Anterior cingulate cortex (tissue), 58 donors: Measurements from ENCODE around the gene MEF2C.
A peak's percentile ranks its signal among the peaks of the same experiment; 100 is the strongest.

Experiments
- DNase-seq, 58 donors: peaks; one replicate each; lab custom pipeline; 2025; lab: John Stamatoyannopoulos, UW

The MEF2C gene

DNA sequence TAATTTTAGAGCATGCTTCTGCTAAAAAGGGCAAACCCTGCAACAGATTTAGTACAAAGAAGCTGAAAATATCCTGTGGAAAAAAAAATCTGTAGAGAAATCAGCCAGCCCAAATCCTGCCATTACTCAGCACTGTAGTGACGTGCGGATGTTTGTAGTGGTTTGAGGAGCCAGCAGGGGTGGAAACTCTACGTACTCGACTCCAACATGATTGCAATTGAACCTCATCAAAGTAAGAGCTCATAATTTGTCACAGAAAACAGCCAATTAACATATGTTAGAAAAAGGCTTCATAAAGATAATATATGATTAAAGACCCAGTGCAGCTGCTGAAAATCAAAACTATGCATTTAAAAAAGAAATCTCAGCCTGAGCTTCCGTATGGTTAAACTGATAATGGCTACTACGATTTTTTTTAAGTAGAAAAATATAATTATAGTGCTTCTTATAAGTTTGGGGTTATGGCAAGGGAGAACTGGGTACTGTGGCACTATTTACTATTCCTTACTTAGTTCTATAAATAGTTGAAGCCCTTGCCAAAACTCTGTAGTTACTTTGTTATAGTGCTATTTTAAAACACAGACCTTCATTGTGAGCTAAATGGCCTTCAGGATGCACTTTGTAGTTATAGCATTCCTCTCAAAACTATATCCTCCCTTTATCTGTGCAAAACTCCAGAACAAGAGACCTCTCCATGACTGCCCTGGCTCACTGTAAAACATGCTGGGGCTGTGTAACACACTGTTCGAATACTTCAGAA lies 49.4 kb downstream of the MEF2C start:
- peak in 16 of 58 donors; percentile 6 to 59 (median 28) for DNase-seq

DNA sequence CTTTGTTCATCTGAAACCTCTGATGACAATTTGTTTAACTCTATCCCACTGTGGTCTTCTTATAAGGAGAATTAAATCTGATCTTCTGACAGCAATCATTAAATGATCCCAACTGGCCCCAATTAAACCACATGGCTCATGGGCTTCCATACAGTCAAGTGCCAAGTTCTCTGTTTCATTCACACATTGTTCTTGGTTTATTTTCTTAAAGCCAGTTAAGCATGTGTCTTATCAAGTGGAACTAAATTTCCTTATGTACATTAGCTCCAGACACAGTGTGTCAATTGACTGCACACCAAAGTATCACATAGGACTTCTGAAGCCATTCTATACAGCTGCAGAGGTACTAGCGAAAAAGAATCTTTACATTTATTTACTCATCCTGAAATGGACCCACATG lies 51.2 kb downstream of the MEF2C start:
- DNase-seq: no peak

DNA sequence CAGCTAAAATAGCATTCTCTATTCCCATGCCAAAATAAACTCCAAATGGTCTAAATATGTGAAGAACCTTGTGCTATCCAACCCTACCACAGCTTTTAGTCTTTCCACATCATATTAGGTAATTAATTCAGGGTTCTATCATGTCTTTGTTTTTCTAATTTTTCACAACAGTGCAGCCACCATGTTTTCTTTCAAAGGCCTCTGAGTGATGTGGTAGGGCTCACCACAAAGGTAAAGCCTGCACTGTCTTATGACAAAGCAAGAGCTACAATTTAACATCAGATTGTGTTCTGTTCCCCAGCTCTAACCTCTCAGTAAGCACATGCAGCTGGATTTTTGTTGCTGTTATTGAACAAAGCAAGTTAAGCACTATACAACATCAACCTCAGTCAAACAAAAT lies 52.4 kb downstream of the MEF2C start:
- no peak for DNase-seq

DNA sequence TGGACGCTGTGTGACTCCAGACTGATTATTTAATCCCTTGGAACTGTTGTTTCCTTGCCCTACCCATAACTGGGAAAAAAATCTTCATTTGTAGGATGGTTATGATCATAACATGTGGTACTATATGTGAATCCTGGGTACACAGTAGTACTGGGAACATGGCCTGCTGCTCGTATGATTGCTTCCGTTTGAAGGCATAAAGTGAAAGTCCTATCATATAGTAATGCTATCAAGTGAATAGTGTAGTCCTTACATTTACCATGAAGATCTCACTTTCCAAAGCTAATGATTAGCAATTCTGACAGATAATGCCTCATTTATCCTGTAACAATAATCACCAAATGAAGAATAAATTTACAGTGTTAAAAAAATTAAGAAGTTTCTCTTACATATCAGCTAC lies 53.2 kb downstream of the MEF2C start:
- no peak for DNase-seq

DNA sequence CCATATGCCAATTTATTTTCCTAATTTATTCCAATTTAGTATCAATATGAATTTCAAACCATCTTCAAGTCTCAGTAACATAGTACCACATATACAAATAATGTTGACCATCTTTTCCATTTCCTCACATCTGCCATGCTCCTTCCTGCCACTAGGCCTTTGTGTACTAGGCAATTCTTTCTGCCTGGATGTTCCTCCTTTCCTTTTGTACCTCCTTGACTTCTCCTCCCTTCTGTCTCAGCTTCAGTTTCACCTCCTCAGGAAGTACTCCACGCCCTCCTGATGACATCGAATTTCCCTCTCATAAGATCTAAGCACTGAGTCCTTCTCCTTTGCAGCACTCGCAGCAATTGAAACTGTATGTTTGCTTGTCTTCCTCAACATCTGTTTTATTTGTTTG lies 53.9 kb downstream of the MEF2C start:
- peak in 2 of 58 donors; percentile 23 to 38 for DNase-seq

DNA sequence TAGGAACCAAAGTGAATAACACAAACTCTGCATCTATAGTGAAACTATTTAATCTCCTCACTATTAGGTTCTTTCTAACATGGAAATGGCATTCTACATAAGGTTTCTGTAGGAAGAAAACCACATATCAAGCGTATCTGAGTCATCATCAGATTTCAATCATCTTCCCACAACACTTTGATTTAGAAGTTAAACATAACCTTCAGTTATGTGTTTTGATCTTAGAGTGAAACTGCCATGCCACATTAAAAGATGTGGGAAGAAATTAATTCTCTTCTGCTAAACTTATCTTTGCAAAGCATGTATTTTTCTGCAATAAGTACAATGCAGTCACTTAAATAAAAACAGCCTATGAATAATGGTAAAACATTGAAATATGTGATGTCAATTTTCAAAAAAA lies 55.0 kb downstream of the MEF2C start:
- DNase-seq: no peak

DNA sequence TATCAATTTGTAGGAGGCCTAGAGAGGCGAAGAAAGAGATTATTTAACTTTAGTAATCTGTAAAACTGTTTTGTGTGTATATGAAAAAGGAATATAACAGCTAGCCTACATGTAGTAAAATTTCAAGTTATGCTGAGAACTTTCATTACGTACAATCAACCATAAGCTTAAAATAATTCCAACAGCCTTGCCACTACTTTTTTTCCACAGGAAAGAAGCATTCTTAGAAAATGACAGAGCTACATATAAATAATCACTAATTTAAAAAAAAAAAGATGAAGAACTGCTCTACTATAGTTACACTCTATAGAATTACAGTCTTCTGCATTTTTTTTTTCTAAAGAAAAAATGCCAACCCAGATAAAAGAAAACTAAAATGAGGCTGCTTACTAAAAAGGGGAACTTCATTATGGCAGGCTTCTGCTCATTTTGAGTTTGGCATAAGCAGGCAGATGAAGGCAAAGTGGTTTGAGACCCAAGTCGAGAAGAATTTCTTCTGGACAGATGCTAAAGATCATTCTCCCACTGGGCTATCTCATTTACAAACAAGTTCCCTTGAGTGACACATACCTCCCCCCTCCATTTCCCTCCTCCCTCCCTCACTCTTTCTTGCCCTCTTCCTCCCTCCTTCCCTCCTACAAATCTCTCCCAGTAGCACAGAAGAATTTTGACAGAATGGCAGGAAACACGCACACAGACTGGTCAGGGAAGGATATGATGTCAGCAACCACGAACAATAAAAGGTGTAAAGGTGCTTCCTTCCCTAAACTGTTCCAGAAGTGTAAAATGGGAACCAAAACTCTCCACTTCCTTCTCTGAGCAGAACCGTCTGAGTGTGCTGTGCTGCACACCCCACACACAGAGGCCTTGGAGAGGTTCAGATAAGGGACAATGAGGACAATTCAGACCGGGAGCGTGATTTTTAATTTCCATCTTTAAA lies 56.1 kb downstream of the MEF2C start:
- peak in 12 of 58 donors; percentile 13 to 67 (median 38) for DNase-seq

DNA sequence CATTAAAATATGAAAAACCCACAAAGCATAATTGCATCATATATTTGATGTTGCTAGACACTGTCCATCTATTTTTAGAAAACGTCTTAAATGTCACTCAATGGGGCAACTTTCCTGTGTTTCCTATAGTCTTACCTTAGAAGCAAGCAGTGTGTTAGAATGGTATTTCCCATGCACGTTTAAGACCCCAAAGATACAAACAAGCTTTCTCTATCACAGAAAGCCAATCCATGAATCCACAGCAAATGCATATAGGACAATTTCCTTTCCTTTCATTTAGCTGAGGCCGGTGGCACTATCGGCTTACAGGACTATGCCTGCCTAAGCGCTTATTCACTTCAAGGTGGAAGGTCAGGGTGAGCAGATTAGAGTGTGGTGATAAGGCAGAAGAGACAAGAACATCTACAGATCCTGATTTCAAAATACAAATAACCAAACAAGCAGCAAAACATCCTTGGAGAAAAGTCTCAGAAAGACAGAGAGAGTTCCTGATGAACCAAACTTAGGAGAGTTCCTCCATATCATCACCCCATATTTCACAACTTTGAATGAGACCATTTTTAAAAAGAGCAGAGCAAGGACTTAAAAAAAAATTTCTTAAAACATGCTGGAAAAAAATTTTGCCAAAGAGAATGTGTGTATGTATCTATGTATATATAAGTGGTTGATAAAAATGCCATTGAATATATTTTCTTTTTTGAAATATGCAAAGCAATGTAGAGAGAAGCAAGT lies 57.2 kb downstream of the MEF2C start:
- no peak for DNase-seq

DNA sequence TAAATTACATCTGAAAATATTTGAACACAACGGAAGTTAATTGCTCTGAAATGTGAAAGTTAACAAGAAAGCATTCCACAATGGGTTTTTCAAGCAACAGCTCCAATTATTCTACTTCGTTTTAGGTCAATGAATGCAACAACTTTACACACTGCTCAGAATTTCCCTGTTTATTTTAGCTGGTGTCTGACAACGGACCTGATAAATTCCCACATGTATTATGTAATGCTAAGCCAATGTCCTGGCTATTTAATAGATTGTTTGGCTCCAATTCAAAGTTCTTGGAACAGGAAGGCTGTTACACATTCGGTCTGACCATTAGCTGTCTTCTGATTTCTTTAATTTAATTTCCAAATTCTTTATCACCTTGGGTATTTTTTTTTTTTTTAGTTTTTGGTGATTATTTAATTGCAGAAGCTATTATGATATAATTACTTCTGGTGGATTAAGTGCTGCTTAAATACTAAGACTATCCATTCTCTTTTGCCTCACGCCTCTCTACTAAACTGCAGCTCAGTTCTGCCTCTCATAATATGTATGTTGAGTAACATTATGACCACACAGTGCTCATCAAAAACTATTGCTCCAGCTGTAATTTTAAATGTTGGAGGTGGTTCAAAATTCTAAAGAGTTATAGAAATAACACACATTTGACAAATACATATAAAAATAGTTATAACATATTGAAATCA lies 57.9 kb downstream of the MEF2C start:
- DNase-seq: no peak

DNA sequence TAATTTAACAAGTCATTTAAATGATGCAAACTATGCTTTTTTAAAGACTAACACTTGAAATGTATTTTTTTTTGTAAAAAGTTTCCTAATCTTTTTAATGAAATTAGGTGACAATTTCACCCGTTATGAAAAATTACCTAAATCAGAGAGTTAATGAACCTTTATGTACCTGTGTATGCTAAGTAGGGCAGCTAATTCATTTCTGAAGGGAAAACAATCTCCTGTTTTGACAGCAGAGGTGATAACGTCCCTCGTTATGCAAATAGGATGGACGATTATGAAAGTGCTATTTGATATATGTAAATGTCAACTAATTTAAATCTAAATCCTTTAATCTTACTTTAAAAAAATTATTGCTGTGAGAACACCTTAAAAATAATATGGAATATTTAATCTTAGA lies 58.8 kb downstream of the MEF2C start:
- DNase-seq: no peak

DNA sequence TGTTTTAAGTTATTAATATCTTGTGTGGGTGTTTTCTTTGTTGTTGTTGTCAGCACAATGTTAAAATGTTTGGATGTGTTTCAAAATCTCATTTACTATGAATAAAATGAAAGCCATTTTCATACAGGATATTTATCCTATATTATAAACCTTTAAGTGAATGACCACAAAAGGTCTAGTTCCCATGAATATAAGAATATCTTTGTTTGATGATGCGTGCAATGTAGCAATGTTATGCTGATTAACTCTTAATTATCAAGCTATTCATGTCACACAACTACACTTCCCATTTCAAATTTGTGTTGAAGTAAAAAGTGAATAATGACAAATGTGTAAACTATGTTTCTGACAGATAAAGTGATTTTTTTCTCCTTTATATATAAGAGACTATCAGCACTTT lies 59.8 kb downstream of the MEF2C start:
- DNase-seq: no peak

DNA sequence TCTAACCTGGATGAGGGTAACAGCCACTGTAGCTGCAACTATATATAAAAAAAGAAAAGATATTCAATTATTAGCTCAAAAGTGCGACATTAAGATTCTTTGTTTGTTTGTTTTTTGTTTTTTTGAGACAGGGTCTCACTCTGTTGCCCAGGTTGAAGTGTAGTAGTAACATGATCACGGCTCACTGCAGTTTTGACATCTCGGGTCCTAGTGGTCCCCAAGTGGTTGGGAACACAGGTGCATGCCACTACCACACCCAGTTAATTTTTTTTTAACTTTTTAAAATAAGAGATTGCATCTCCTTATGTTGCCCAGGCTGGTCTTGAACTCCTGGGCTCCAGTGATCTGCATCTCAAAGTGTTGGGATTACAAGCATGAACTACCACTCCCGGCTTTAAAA lies 61.8 kb downstream of the MEF2C start:
- DNase-seq: no peak

DNA sequence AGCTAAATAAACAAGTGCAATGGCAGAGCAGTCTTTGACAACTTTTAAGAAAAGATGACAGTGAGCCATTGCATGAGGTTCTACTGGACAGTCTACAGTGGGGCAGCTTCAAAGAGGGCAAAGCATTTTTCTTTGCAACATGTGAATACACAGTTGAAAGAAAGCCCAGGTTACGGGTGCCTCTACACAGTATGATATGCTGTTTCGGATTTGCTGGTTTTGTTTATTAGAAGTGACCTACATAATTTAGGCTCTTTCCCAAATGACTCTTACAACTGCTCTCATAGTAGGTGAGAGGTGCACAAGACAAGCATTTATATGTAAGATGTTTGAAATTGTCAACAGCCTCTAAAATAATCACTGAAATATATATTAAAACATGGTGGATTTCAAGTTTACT lies 62.4 kb downstream of the MEF2C start:
- no peak for DNase-seq

DNA sequence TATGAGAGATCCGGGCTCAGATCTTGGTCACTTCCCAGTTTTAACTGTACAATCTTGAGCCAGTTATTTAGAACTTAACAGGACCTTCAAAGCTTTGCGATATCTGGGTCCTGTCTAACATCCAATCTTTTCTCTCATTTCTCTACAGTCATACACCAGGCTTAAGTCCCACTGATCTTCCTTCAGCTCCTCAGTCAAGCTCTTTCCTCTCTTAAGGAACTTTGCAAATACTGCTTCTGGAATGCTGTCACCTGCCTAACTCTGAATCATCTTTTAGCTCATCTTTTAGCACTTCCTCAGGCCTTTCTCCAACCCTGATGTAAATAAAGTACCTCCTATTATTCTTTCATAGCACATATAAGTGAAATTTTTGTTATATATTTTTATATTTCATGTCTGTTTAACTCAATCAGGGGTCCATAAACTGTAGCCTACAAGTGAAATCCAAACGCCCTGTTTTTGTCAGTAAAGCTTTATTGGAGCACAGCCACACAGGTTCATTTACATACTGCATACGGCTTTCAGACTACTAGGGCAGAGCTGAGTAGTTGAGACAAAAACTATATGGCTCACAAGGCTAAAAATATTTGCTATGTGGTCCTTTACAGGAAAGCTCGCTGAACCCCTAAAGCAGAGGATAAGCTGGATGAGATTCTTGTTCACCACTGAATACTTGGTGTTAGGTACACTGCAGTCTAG lies 63.5 kb downstream of the MEF2C start:
- no peak for DNase-seq

DNA sequence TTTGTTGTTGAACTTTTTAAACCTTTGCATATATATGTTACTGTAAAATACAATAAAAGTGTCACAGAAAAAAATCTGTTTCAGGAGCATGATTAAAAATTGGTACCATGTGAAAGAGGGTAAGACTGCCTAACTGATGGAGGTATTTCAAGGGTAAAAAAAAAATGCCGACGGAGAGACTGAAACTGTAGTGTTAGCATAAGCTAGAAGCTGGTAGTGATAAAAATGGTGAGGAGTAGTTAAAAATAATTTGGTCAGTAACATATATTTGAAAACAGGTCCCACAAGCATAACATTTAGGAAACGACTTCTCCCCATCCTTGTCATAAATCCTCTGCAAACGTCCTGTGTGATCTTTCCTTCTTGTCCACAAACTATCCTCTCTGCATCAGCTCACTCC lies 64.7 kb downstream of the MEF2C start:
- no peak for DNase-seq

DNA sequence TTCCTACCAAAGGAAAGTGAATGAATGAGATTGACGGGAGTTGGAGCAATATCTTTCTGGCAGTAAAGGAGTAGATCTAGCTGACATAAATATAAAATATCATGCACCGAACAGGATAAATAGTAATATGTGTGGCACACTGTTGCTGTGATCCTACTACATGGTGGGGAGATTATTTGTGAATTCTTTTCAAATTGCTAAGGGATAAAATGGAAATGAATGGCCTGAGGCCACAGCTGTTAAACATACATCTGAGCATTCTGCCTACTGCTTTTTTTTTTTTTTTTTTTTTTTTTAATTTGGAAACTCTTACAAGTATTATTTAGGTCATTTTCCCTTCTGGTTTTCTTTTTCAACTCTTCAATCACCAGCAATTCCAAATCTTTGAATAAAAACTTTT lies 66.8 kb downstream of the MEF2C start:
- DNase-seq: no peak

DNA sequence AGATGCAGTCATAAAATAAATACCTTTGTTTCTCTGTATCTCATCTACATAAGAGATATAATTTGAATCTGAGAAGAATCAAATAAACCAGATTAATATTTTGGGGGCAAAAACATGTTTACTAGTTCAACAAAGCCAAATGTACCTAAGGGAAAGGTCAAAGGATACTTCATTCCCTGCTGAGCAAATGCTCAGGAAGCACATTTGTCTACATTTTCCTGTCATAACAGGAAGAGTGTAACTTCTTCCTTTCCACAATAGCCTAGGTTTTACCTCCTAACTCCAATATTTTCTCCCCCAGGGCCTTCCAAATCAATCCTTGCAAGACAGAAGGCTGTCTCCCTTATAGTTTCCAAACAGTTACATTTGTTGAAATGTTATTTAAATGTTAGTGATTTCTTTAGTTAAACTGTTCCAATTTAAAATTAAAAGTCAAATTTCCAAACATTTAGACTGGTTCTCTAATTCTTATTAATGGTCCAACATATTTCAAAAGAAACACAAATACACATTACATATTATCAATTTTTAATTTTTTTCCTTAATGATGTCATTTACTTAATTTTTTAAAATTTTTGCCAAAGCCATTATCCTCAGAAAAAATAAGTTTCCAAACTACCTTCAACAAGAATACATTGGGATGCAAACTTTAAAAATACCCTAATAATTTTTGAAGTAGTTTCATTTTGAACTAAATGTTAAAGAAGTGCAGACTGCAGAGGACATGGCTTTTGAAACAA lies 67.8 kb downstream of the MEF2C start:
- no peak for DNase-seq

DNA sequence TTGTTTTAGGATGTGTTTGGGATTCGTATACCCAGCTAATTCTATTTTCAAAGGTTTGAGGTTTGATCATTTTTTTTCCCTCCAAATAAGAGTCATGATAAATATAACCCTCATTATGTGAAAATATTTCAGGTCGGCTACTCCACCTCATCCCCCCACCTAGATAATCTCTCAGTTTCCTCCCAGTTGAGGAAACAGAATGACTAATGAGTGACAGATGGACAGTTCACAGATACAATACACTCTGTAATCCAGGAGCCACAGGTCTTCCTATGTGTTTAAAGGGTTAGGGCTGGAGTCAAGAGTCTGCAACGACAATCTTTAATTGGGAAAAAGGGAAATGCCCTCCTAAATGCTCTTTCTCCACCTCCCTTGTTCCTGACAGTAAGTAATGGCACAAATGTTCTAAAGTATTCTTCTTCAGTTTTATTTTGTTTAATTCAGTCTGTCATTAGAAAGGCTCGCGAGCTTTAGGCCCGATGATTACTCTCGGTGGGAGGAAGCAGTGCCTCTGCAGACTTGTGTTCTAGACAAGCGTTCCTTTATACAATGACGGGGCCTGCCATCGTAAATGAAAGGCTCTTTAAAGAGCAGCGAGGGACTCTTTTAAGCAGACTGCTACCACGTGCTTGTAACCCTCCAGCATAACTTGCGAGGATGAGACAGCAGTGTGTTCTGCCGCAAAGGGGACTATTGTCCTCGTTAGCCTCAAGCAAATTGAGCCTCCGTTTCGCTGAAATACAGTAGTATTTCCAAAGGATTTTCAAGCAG lies 69.0 kb downstream of the MEF2C start:
- DNase-seq: peak in 16 of 58 donors; percentile 8 to 45 (median 24)
